Vagina (tissue), 2 donors: ENCODE results near the gene SLC23A2. TPM values are rescaled to one million over a fixed set of nuclear protein-coding genes. Genes with fewer than 3 reads are reported as not detected.

Source experiments
- DNase-seq, 2 donors: peaks; one replicate each; pipeline ENCODE4 v3.0.0-alpha.2; 2017; ENCODE audit errors: extremely low spot score in 2 of 2
- H3K27ac ChIP-seq: fragments of 200-600 bp; sonication (generic); one replicate; pipeline ENCODE4 v1.5.1; 2019
- H3K27me3 ChIP-seq: fragments of 200-600 bp; sonication (generic); one replicate; pipeline ENCODE4 v1.5.1; 2019
- H3K36me3 ChIP-seq, 2 donors: fragments of 200-600 bp; sonication (generic); one replicate each; pipeline ENCODE4 v1.5.1; 2017 to 2019
- H3K4me1 ChIP-seq: fragments of 200-600 bp; sonication (generic); one replicate; pipeline ENCODE4 v1.5.1; 2019
- H3K4me3 ChIP-seq, 2 donors: fragments of 200-600 bp; sonication (generic); 1 replicate in 1 of 2; 2 replicates in 1 of 2; pipeline ENCODE4 v1.5.1; 2016 to 2019
- H3K9me3 ChIP-seq: fragments of 200-600 bp; sonication (generic); one replicate; pipeline ENCODE4 v1.5.1; 2019
- POLR2A ChIP-seq, 2 donors: fragments of 450-650 bp; IDR thresholded peaks; one replicate each; pipeline ENCODE4 v1.6.1; 2017; ENCODE audit warnings: antibody characterized with exemption in 2 of 2, mild to moderate bottlenecking in 2 of 2, moderate library complexity in 2 of 2
- POLR2AphosphoS5 ChIP-seq, 2 donors: sonication (generic); formaldehyde crosslinking; IDR thresholded peaks; one replicate each; pipeline ENCODE4 v1.9.0; 2017; ENCODE audit warnings: antibody characterized with exemption in 2 of 2, mild to moderate bottlenecking in 2 of 2, low read depth in 1 of 2; ENCODE audit not compliant: insufficient read depth in 1 of 2
- intact Hi-C: fragments of 100-400 bp; cut with DNase I; formaldehyde crosslinking; loops from one replicate; pipeline ENCODE4 v1.15.1; 2023
- total RNA-seq: library from RNA; depleted of rRNA; stranded (reverse); fragments of >200 nt; gene quantifications from one replicate; pipeline ENCODE4 v1.2.3, GENCODE V29; 2016
- TF ChIP-seq, protein P1 (sequence below), 3 experiments: fragments of 450-650 bp in 2 of 3; fragments of 200-600 bp in 1 of 3; sonication (generic) in 1 of 3; IDR thresholded peaks; one replicate each; pipeline ENCODE4 v1.5.1; 2017 to 2019; ENCODE audit warnings: antibody characterized with exemption in 3 of 3, mild to moderate bottlenecking in 2 of 3, moderate library complexity in 2 of 3

SLC23A2 gene
- total RNA-seq, 1 donor from 2014 or later: 14.7 TPM

GRCh38 chr20:4953881-4954280 lies 47.4 kb downstream of the SLC23A2 start:
- intact Hi-C loops: no loop called here
- Histone ChIP-seq H3K36me3 (no peaks in the 10 kb centered on the region), H3K27ac (no peak overlapping the region), H3K4me3 (no peak overlapping the region), H3K4me1 (peaks cover 26% of the 10 kb centered on the region), H3K27me3 (no peaks in the 10 kb centered on the region), H3K9me3 (no peaks in the 10 kb centered on the region)
- DNase-seq: no peak
- TF ChIP-seq POLR2A (IDR thresholded peaks at IDR 0.05) (no peak), POLR2AphosphoS5 (IDR thresholded peaks at IDR 0.05; ENCODE audit: insufficient read depth in 1 of 2, low read depth in 1 of 2) (no peak)
- TF ChIP-seq, protein P1, sequence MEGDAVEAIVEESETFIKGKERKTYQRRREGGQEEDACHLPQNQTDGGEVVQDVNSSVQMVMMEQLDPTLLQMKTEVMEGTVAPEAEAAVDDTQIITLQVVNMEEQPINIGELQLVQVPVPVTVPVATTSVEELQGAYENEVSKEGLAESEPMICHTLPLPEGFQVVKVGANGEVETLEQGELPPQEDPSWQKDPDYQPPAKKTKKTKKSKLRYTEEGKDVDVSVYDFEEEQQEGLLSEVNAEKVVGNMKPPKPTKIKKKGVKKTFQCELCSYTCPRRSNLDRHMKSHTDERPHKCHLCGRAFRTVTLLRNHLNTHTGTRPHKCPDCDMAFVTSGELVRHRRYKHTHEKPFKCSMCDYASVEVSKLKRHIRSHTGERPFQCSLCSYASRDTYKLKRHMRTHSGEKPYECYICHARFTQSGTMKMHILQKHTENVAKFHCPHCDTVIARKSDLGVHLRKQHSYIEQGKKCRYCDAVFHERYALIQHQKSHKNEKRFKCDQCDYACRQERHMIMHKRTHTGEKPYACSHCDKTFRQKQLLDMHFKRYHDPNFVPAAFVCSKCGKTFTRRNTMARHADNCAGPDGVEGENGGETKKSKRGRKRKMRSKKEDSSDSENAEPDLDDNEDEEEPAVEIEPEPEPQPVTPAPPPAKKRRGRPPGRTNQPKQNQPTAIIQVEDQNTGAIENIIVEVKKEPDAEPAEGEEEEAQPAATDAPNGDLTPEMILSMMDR (IDR thresholded peaks at IDR 0.05): no peak

DNA sequence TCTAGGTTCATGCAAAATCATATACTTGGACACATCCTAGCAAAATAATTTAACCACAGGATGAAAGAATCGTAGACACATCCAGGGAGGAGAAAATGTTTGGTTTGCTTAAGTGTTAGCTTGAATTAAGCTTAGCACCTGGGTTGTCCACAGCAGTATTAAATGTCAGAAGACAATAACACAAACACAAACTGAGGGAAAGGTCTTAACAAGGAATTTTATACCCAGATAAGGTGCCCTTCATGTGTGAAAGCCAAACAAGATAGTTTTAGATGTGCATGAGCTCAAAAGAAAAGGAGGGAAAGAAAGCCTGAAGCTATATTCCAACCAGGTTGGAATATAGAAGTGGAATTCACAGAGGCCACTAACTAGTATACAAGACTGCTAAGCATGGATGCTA lies 49.1 kb downstream of the SLC23A2 start:
- Histone ChIP-seq H3K4me3 (no peak overlapping the region), H3K27me3 (no peaks in the 10 kb centered on the region), H3K4me1 (peaks cover 38% of the 10 kb centered on the region), H3K9me3 (no peaks in the 10 kb centered on the region), H3K36me3 (no peaks in the 10 kb centered on the region), H3K27ac (no peak overlapping the region)
- intact Hi-C loops: no loop called here
- TF ChIP-seq POLR2AphosphoS5 (IDR thresholded peaks at IDR 0.05; ENCODE audit: insufficient read depth in 1 of 2, low read depth in 1 of 2): no peak
- TF ChIP-seq POLR2A (IDR thresholded peaks at IDR 0.05): no peak
- TF ChIP-seq, protein P1 (IDR thresholded peaks at IDR 0.05): no peak
- DNase-seq: no peak

DNA sequence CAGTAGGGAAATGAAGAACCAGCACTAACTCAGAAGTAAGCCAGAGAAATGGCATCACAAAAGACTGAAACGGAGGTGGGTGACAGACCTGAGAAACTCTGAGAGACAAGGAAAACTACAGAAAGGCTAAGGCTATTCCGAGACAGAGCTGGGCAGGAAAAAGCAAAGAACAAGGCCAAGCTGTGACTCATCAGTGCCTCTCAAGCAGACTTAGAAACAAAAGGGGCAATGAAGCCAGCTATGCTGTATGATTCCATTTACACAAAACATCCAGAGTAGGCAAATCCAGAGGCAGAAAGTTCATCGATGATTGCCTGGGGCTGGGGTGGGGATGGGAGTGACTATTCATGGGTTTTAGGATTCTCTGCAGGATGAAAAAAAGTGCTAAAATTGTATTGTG lies 50.0 kb downstream of the SLC23A2 start:
- peaks cover 47% of the 10 kb centered on the region for H3K4me1 ChIP-seq
- peak in 1 of 2 donors; percentile 63 for TF ChIP-seq POLR2AphosphoS5 (IDR thresholded peaks at IDR 0.05; ENCODE audit: insufficient read depth in 1 of 2, low read depth in 1 of 2)
- no peak for TF ChIP-seq POLR2A (IDR thresholded peaks at IDR 0.05)
- TF ChIP-seq, protein P1 (IDR thresholded peaks at IDR 0.05): no peak
- DNase-seq: no peak
- no peaks in the 10 kb centered on the region for H3K9me3 ChIP-seq
- peak overlapping the region; percentile 83 for H3K27ac ChIP-seq
- intact Hi-C loops: no loop called here
- H3K36me3 ChIP-seq: no peaks in the 10 kb centered on the region
- H3K27me3 ChIP-seq: no peaks in the 10 kb centered on the region
- no peak overlapping the region for H3K4me3 ChIP-seq

GRCh38 chr20:4950841-4951240 lies 50.5 kb downstream of the SLC23A2 start:
- Histone ChIP-seq H3K9me3 (no peaks in the 10 kb centered on the region), H3K27me3 (no peaks in the 10 kb centered on the region), H3K4me3 (no peak overlapping the region), H3K4me1 (peaks cover 52% of the 10 kb centered on the region), H3K27ac (peak overlapping the region; percentile 83), H3K36me3 (no peaks in the 10 kb centered on the region)
- DNase-seq: no peak
- TF ChIP-seq, protein P1 (IDR thresholded peaks at IDR 0.05): no peak
- TF ChIP-seq POLR2A (IDR thresholded peaks at IDR 0.05) (no peak), POLR2AphosphoS5 (IDR thresholded peaks at IDR 0.05; ENCODE audit: insufficient read depth in 1 of 2, low read depth in 1 of 2) (no peak)
- intact Hi-C loops: no loop called here

- peak overlapping the region; percentile 83 for H3K27ac ChIP-seq
- peaks cover 56% of the 10 kb centered on the region for H3K4me1 ChIP-seq
- TF ChIP-seq, protein P1 (IDR thresholded peaks at IDR 0.05): no peak
- TF ChIP-seq POLR2A (IDR thresholded peaks at IDR 0.05): no peak
- TF ChIP-seq POLR2AphosphoS5 (IDR thresholded peaks at IDR 0.05; ENCODE audit: insufficient read depth in 1 of 2, low read depth in 1 of 2): no peak
- H3K4me3 ChIP-seq: no peak overlapping the region
- no peaks in the 10 kb centered on the region for H3K27me3 ChIP-seq
- intact Hi-C loops: no loop called here
- DNase-seq: no peak
- no peaks in the 10 kb centered on the region for H3K9me3 ChIP-seq
- H3K36me3 ChIP-seq: no peaks in the 10 kb centered on the region
Measured at GRCh38 chr20:4950437-4950836, 50.9 kb downstream of the SLC23A2 start.
